GM21381 (cell line): Measurements from ENCODE around the gene ACTR8.

ENCODE experiments used
- ATAC-seq: cut with Tn5 transposase; IDR thresholded peaks from one replicate; pipeline ENCODE4 v1.9.1; 2021; ENCODE audit warnings: mild to moderate bottlenecking, moderate library complexity; ENCODE audit not compliant: unreplicated experiment

The ACTR8 gene

GRCh38 chr3:53817809-53818208, 64.1 kb downstream of the ACTR8 start:
- ATAC-seq, result no peak

- no peak for ATAC-seq
Observed at GRCh38 chr3:53817211-53817610, 64.7 kb downstream of the ACTR8 start.
